ENCODE measurements around the gene ASCL4.
A peak's percentile ranks its signal among the peaks of the same experiment; 100 is the strongest.

ASCL4 gene

GRCh38 chr12:107760809-107761501 lies 13.5 kb upstream of the ASCL4 start, which contains the start of gene PRDM4:
Gene PRDM4, minus strand, starts transcription at chr12:107761137. Its CDS starts 622 bp downstream, at chr12:107760515.
- Mint-ChIP-seq H3K4me3 (peak within 1 kb of the TSS; percentile 93 to 94), H3K9me3 (peaks cover 0 to 1% of the 10 kb centered on the region in 2 donors), H3K27me3 (no peaks in the 10 kb centered on the region), H3K27ac (peak within 1 kb of the TSS; percentile 91), H3K36me3 (peaks cover 2 to 7% of the 10 kb centered on the region in 2 donors), H3K4me1 (peaks cover 15 to 16% of the 10 kb centered on the region in 2 donors)
- ATAC-seq (replicated peaks) (peak; percentile 95 to 96), DNase-seq (peak; percentile 91)

- Mint-ChIP-seq H3K4me1 (peaks cover 15 to 16% of the 10 kb centered on the region in 2 donors), H3K27me3 (no peaks in the 10 kb centered on the region), H3K4me3 (peak overlapping the region; percentile 87 to 93), H3K36me3 (peaks cover under 1 to 5% of the 10 kb centered on the region in 2 donors), H3K9me3 (peaks cover 0 to 1% of the 10 kb centered on the region in 2 donors), H3K27ac (peak overlapping the region; percentile 91)
- ATAC-seq (replicated peaks) (peak; percentile 30 to 35), DNase-seq (peak; percentile 1)
Measured at GRCh38 chr12:107761502-107761904, 13.0 kb upstream of the ASCL4 start.

- Mint-ChIP-seq H3K27ac (no peak overlapping the region), H3K27me3 (no peaks in the 10 kb centered on the region)
Measured at GRCh38 chr12:107762874-107763273, 11.6 kb upstream of the ASCL4 start.

GRCh38 chr12:107764626-107765025 lies 9.9 kb upstream of the ASCL4 start:
- Mint-ChIP-seq H3K27me3 (no peaks in the 10 kb centered on the region), H3K27ac (no peak overlapping the region), H3K4me3 (no peak overlapping the region), H3K4me1 (peaks cover 10 to 14% of the 10 kb centered on the region in 2 donors), H3K9me3 (peaks cover 0 to 1% of the 10 kb centered on the region in 2 donors), H3K36me3 (no peaks in the 10 kb centered on the region)
- ATAC-seq (replicated peaks): no peak
- DNase-seq: no peak

More at GRCh38 chr12:107762874-107763273, 11.6 kb upstream of the ASCL4 start:
- Mint-ChIP-seq H3K4me3 (no peak overlapping the region), H3K36me3 (no peaks in the 10 kb centered on the region), H3K9me3 (peaks cover 0 to 1% of the 10 kb centered on the region in 2 donors), H3K4me1 (peaks cover 15 to 16% of the 10 kb centered on the region in 2 donors)
- no peak for ATAC-seq (replicated peaks)
- DNase-seq: no peak

GRCh38 chr12:107765316-107765715 lies 9.2 kb upstream of the ASCL4 start:
- peaks cover under 1 to 3% of the 10 kb centered on the region in 2 donors for H3K27me3 Mint-ChIP-seq
- H3K4me1 Mint-ChIP-seq: peaks cover 6 to 7% of the 10 kb centered on the region in 2 donors
- H3K4me3 Mint-ChIP-seq: no peak overlapping the region
- peaks cover 0 to 1% of the 10 kb centered on the region in 2 donors for H3K9me3 Mint-ChIP-seq
- H3K36me3 Mint-ChIP-seq: no peaks in the 10 kb centered on the region
- DNase-seq (no peak), ATAC-seq (replicated peaks) (no peak)
- no peak overlapping the region for H3K27ac Mint-ChIP-seq

GRCh38 chr12:107767466-107767865 lies 7.0 kb upstream of the ASCL4 start:
- DNase-seq: no peak
- no peak overlapping the region for H3K27ac Mint-ChIP-seq
- no peak overlapping the region for H3K4me3 Mint-ChIP-seq
- H3K27me3 Mint-ChIP-seq: peaks cover 6 to 19% of the 10 kb centered on the region in 2 donors
- ATAC-seq (replicated peaks): no peak
- H3K9me3 Mint-ChIP-seq: peaks cover 0 to 1% of the 10 kb centered on the region in 2 donors
- no peaks in the 10 kb centered on the region for H3K4me1 Mint-ChIP-seq
- no peaks in the 10 kb centered on the region for H3K36me3 Mint-ChIP-seq

- H3K4me3 Mint-ChIP-seq: no peak overlapping the region
- H3K36me3 Mint-ChIP-seq: no peaks in the 10 kb centered on the region
- H3K27ac Mint-ChIP-seq: no peak overlapping the region
- ATAC-seq (replicated peaks): no peak
- H3K4me1 Mint-ChIP-seq: peaks cover 14 to 26% of the 10 kb centered on the region in 2 donors
- H3K9me3 Mint-ChIP-seq: no peaks in the 10 kb centered on the region
- no peak for DNase-seq
- H3K27me3 Mint-ChIP-seq: peaks cover 35 to 71% of the 10 kb centered on the region in 2 donors
Measured at GRCh38 chr12:107775093-107775721, 703 bp downstream of the ASCL4 start.

GRCh38 chr12:107776171-107776570 lies 1.7 kb downstream of the ASCL4 start:
- H3K27me3 Mint-ChIP-seq: peaks cover 34 to 70% of the 10 kb centered on the region in 2 donors
- H3K27ac Mint-ChIP-seq: no peak overlapping the region
- no peak for ATAC-seq (replicated peaks)
- no peak for DNase-seq
- no peak overlapping the region for H3K4me3 Mint-ChIP-seq
- peaks cover 18 to 32% of the 10 kb centered on the region in 2 donors for H3K4me1 Mint-ChIP-seq
- no peaks in the 10 kb centered on the region for H3K36me3 Mint-ChIP-seq
- H3K9me3 Mint-ChIP-seq: no peaks in the 10 kb centered on the region

- H3K27me3 Mint-ChIP-seq: peaks cover 30 to 55% of the 10 kb centered on the region in 2 donors
- no peak overlapping the region for H3K4me3 Mint-ChIP-seq
- H3K9me3 Mint-ChIP-seq: no peaks in the 10 kb centered on the region
- DNase-seq: no peak
- no peaks in the 10 kb centered on the region for H3K36me3 Mint-ChIP-seq
- H3K4me1 Mint-ChIP-seq: peaks cover 18 to 34% of the 10 kb centered on the region in 2 donors
- no peak for ATAC-seq (replicated peaks)
- no peak overlapping the region for H3K27ac Mint-ChIP-seq
Measured at GRCh38 chr12:107778383-107779025, 4.0 kb downstream of the ASCL4 start.

GRCh38 chr12:107779077-107779831 lies 4.8 kb downstream of the ASCL4 start:
- peak overlapping the region; percentile 25 to 53 for H3K4me3 Mint-ChIP-seq
- H3K27me3 Mint-ChIP-seq: peaks cover 29 to 56% of the 10 kb centered on the region in 2 donors
- DNase-seq (peak; percentile 31), ATAC-seq (replicated peaks) (peak; percentile 90 to 92)
- H3K27ac Mint-ChIP-seq: no peak overlapping the region
- no peaks in the 10 kb centered on the region for H3K36me3 Mint-ChIP-seq
- H3K4me1 Mint-ChIP-seq: peaks cover 25 to 42% of the 10 kb centered on the region in 2 donors
- no peaks in the 10 kb centered on the region for H3K9me3 Mint-ChIP-seq

GRCh38 chr12:107780298-107780697 lies 5.8 kb downstream of the ASCL4 start:
- H3K27me3 Mint-ChIP-seq: peaks cover 21 to 51% of the 10 kb centered on the region in 2 donors
- H3K4me3 Mint-ChIP-seq: no peak overlapping the region
- DNase-seq (no peak), ATAC-seq (replicated peaks) (no peak)
- no peaks in the 10 kb centered on the region for H3K9me3 Mint-ChIP-seq
- H3K36me3 Mint-ChIP-seq: no peaks in the 10 kb centered on the region
- peaks cover 25 to 35% of the 10 kb centered on the region in 2 donors for H3K4me1 Mint-ChIP-seq
- no peak overlapping the region for H3K27ac Mint-ChIP-seq

- H3K4me1 Mint-ChIP-seq: peaks cover 25 to 37% of the 10 kb centered on the region in 2 donors
- DNase-seq: no peak
- no peaks in the 10 kb centered on the region for H3K9me3 Mint-ChIP-seq
- H3K27me3 Mint-ChIP-seq: peaks cover 10 to 41% of the 10 kb centered on the region in 2 donors
- no peaks in the 10 kb centered on the region for H3K36me3 Mint-ChIP-seq
- no peak for ATAC-seq (replicated peaks)
- H3K27ac Mint-ChIP-seq: no peak overlapping the region
- H3K4me3 Mint-ChIP-seq: no peak overlapping the region
Measured at GRCh38 chr12:107782067-107782466, 7.6 kb downstream of the ASCL4 start.

GRCh38 chr12:107783406-107784376 lies 9.2 kb downstream of the ASCL4 start:
- Mint-ChIP-seq H3K9me3 (no peaks in the 10 kb centered on the region), H3K27ac (no peak overlapping the region), H3K4me3 (no peak overlapping the region), H3K27me3 (peaks cover 15 to 34% of the 10 kb centered on the region in 2 donors), H3K4me1 (peaks cover 24 to 41% of the 10 kb centered on the region in 2 donors), H3K36me3 (no peaks in the 10 kb centered on the region)
- peak in 1 of 2 donors; percentile 32 for ATAC-seq (replicated peaks)
- no peak for DNase-seq

Data from stimulated activated naive B cell treated with anti-CD40 and anti-IgM and Interleukin-4, amounts not matched to agents 10 μg/mL and 1 μg/mL and 100 μg/mL, for 72 hours (primary cell).